EH (cell line): ENCODE data around the gene TMEM255B.

Source experiments
- DNase-seq: peaks from one replicate; pipeline ENCODE4 v3.0.0-alpha.2; 2015; ENCODE audit warnings: low read depth

Gene TMEM255B

DNA sequence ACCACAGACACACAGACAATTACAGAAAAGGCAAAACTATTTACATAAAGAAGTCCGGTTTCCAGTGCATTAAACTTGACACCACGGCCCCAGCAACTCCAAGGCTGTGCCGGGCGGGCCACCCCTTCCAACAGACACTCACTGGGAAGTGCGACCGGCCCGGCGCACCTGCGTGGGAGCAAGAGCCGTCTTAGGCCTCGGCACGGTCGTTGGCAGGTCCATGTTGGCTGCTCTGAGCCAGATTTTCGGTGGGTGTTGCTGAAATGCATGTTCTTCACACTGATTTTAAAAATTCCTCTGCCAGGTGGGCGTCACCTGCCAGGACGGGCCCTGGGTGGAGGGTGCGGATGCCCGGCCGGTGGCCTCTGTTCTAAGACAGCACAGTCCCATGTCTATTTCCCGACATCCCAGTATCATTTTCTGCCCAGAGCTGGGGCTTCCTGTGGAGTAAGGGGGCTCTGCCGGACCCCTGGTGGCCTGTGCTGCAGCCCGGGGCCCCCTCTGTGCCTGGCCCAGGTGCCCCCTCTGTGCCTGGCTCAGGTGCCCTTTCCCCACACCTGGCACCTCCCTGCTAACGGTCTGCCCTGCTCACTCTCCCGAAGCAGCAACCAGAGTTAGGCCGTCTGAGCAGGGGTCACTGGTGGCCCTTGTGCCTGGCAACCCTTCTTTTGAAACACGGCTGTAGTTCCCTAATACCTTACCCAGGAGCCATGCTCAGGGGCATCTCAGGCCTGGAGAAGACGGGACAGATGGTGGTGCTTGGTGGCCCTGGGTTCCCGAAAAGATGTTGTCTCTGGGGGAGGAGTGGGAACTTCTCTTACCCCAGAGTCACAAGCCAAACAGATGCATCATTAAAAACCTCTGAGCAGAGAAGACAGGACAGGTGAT, 9.2 kb downstream of the TMEM255B start:
- DNase-seq, result no peak

DNA sequence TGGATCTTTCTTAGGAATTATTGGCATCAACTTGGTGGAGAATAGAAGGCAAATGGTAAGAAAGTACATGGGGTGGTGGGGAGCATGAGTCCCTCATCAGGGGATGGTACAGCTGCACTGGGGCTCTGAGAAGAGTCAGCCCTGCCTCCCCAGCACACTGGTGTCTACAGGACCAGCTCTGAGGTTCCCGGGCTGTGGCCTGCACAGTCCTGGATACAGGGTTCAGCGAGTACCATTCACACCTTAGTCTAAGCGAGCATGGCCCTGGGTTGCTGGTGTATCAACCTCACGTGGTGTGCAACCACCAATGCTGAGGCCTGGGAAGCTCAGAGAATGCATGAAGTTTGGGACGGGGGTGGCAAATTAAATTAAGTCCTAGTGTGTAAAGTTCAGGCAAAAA, 10.1 kb downstream of the TMEM255B start:
- no peak for DNase-seq

DNA sequence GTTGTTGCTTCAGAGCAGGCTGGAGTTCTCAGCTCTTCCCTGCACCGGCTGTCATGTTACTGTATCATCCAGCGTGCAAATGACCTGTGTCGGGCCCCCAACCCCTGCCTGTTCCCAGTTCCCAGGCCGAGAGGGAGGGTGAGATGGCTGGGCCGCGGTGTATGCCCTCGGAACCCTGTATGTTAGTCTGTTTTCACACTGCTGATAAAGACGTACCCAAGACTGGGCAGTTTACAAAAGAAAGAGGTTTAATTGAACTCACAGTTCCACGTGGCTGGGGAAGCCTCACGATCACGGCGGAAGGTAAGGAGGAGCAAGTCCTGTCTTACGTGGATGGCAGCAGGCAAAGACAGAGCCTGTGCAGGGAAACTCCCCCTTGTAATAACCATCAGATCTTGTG, 10.9 kb downstream of the TMEM255B start:
- DNase-seq, result no peak

DNA sequence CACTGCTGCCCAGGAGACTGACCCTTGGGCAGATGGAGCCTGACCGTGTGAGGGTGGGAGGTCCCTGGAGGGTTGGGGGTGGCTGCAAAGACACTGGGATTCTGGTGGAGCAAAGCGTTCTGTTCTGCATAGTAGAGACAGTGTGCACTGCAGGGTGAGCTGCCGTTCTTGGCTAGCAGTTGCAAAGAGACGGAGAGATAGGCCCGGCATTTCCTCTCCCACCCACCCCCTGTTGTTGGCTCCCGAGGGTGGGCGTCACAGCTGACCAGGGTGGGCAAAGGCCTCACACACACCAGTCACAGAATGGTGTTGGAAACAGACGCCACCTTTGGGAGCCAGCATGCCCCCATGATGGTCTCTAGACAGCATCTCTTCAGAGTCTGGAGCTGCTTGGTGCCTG, 11.4 kb downstream of the TMEM255B start:
- DNase-seq, result no peak

DNA sequence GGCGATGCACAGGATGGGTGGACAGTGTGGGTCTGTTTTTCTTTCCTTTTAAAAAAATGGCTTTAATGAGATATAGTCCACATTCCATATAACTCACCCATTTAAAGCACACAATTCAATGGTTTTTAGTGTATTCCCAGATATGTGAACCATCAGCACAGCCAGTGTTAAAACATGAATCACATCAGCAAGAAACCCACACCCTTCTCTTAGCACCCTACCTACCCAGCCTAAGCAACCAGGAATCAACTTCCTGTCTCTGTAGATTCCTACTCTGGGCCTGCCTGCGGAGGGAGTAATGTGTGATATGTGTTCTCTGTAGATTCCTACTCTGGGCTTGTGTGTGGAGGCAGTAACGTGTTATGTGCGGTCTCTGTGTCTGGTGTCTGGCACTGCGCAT, 11.9 kb downstream of the TMEM255B start:
- DNase-seq, result no peak

DNA sequence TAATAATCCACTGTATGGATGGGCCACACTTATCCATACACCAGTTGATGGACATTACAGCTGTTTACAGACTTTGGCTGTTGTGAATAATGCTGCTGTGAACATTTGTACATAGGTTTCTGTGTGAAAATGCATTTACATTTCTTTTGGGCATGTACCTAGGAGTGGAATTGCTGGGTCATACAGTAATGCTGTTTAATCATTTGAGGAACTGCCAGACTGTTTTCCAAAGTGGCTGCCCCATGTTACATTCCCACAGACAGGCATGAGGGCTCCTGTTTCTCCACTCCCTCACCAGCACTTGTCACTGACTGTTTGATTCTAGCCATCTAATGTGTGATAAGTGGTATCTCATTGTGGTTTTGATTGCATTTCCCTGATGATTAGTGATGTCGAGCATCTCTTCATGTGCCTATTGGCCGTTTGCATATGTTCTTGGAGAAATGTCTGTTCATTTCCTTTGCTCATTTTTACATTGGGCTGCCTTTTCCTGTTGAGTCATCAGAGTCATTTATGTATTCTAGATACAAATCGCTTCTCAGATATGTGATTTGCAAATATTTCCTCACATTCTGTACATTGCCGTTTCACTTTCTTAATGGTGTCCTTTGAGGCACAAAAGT, 12.8 kb downstream of the TMEM255B start:
- peak; percentile 46 for DNase-seq

DNA sequence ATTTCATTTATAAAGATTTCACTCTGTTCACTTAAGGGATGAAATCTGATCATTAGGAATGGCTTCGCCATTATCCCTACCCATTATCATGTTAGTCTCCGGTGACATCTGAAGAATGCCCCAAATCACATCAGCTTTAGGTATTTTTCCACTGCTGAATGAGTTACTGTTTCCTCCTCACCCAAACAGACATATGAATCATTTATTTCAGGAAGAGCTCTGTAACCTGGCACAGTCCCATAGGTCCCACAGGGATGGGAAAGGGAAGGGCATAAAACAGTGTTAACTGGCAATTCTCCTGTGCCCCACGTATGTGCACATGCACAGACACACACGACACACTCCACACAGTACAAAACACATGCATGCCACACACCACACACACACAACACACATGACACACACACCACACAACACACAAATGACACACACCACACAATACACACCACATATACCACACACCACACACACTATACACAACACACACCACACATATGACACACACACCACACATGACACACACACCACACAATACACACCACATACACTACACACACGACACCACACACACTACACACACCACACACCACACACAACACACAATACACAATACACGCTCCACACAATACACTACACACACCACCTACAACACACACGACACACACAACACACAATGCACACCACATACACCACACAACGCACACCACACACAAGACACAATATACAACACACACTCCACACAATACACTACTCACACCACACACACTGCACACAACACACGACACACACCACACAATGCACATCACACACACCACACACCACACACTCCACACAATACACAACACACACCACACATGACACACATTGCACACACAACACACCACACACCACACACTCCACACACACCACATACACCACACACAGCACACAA, 15.4 kb downstream of the TMEM255B start:
- DNase-seq, result peak; percentile 51

DNA sequence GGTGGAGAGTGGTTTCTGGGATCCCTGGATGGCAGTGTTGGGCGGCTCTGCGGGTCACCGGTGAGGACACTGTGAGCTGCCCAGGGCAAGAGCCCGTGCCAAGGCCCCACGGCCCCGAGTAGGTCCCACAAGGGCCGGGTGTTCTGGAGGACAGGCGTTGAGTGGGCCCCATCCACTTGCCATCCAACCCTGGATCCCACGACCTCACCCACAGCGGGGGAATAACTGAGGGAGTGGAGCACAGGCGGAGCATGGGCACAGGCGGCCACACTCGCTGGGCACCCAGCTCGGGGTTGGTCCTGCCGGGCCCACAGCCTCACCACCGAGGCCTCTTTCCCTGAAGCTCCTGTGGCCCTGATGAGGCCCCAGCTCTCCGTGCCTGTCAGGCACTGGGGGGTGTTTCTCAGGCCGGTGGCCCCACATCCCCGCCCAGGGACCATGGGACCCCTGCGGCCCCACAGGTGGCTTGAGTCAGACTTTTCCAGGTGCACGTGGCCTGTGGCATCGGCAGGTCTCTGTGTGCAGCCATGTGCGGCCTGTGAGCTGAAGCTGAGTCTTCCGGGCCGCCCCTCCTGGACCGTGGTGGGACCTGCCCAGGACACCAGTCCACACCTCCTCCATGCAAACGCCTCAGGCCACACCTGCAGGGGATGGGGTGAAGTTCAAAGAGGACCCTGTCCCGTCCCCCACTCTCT, 16.6 kb downstream of the TMEM255B start:
- no peak for DNase-seq

DNA sequence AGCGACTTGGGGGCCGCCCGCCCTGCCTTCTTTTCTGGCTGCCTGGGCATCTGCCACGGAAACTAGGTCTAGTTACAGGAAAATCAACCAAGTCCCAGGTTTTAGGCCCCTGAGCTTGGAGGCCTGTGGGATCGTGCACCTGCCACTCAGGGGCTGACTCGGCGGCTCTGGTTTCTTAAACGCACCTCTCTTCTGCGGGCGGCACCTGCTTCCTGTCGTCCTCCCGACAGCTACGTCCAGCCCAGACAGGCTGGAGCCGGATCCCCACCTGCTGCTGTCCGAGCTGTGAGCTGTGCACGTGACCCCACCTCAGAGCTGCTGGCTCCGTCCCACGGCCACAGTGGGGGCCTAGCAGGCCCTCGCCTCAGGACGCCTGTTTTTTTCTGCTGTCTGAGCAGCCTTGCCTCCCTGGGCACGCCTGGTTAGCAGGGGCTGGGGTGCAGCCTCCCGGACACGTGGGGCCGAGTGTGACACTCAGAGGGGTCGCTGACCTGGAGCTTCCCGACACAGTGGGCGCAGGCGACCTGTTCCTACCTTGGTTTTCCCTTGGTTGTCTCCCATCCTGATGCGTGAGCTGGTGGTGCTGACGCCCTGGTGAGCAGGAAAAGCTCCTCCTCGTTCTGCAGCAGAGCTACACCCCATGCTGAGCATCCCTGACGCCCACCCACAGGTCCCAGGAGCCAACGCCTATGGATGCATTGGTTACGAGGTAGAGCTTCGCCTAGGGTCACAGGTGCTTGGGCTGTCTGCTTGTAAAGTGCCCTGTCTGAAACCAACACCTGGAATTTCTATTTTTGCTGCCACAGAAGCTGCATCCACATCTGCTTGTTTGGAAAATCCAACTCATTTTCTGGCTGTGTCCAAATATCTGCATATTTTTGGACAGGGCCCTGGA, 17.5 kb downstream of the TMEM255B start:
- DNase-seq, result no peak

DNA sequence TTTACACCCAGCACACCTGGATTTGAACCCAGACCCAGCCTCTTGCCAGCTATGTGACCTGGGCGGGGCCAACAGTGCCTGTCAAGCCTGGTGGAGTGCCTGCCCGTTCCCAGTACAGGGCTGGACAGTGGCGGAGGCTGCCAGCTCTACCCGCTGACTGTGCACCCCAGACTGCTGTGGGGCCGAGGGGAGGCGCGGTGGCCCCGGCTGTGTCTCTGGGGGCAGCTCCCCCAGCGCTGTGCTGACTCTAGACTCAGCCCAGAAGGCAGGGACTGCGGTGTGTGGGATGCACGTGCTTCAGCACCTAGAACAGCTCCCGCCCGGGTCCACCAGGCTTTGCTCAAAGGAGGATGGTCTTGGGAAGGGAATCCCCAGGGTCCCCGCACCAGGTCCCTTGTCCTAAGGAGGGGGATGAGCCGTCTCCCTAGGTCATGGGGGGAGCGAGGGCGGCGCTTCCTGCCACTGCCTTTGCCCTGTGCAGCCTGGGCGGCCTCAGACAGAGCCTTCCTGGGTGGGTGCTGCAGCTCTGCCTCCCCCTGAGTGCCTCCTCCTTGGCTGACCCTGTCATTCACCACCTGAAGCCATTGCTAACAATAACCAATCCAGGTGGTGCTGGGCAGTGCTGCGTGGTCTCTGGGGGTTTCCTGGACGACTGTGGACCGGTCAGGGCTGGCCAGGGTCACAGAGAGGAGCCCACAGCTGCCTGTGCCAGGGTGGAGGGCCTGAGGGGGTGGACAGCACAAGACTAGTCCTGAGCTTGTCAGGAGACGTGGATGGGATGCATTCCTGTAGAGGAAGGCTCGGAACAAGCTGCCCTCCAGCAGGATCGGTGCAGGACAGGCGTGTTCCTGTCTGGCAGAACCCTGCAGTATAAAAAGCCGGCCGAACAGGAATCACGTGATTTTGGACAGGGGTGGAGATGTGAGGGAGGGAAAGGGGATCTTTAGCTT, 18.6 kb downstream of the TMEM255B start:
- DNase-seq, result peak; percentile 48

DNA sequence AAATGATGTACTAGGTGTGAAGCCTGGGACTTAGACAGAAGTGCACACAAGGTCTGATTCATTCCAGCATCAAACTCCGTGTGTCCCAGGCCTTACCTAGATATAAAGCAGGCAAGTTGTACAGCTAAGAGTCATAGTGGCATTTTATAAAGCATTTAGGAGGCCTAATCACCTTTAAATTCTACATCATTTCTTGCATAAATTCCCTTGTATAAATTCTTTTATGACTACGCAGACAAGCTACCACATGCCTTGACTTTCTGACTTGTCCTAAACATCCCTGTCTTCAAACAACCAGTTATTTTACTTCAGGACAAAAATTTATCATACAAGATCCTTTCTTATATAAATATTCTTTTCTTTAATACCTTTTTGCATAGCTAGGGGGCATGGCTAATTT, 22.5 kb downstream of the TMEM255B start:
- DNase-seq, result no peak

DNA sequence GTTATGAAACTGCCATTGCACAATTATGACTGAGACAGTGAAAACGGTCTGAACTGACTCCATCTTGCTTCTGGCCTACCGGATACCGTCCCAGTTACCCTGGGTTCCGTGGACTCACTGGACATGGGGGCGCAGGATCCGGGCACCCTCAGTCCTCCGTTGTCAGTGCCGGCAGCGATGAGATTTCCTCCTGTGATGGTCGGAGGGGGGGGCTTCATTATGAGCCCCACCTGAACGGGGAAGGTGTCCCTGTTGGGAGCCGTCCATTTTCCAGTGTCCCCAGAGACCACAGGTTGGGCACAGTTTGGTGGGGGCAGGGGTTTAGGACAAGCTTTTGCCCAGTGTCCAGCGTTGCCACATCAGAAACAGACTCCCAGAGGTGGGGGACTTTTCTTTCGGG, 23.4 kb downstream of the TMEM255B start:
- no peak for DNase-seq

DNA sequence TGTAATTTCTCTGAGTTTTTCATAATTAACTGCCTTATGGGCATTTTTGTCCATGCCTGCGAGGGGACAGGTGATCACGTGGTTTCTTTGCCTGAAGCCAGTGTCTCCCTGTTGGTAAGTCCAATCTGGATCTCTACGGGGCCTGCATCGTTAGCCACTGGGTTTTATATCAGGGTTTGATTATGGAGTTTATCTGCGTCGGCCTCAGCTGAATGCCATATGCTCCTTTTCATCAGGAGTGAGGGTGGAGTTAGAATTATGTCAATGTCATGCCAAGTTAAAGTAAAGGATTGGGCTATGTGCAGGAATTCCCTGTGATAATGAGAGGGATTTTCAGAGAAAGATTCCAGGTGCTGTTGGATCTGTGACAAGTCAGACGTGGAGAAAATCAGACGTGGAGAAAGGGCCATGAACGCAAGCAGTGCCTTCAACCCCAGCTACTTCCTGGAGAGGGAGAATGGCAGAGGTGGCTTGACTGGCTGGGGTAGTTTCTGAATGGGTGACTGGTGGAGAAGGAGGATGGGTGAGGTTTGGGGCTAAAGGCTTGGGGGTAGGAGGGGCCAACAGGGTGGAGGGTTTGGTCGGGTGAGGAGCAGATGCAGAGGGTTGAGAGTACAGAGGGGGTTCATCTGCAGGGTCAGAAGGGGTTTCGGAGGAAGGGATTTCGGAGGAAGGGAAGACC, 24.3 kb downstream of the TMEM255B start:
- DNase-seq, result no peak

DNA sequence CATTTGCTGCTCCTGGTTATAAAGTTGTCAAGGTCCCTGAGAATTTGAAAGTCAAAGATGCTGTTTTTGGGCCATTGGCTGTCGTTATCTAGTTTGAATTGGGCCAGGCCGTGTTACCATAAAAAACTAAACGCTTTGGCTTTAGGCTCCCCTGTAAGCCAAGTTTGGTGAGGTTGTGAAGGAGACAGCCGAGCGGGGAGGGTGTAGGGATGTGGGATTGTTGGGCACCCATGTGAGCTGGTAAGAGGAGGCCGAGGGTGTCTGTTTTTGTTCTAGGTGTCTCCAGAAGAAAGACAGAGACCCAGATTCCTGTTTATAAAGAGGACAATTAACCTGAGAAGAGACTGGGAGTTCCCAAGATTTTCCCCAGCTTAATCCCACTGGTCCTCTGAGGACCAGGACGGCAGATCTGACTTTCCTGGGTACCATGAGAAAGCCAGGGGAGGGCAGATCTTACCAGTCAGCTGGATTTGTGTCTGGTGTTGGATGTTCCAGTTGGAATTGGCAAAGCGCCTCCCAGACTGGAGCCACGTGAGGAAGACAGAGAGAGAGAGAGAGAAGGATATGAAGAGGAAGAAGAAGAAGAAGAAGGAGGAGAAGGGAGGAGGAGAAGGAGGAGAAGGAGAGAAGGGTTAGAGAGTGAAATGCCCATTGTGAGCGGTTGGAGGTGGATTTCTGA, 25.1 kb downstream of the TMEM255B start:
- DNase-seq, result no peak

DNA sequence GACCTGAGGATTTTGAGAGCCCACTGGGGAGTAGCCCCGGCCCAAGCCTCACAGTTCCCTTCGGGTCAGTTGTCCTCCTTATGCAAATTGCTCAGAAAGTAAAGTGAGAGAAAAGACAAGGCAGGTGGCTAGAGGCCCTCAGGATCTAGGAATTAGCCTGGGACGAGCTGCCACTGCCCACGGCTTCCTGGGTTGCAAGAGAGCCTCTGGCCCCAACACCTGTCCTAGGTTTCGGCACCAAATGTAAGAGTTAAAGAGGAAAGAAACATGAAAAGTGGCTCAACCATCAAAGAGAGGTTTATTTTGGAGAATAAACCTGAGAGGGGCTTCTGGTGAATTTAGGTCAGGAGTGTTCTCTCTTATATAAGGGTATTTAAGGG, 25.6 kb downstream of the TMEM255B start:
- no peak for DNase-seq

DNA sequence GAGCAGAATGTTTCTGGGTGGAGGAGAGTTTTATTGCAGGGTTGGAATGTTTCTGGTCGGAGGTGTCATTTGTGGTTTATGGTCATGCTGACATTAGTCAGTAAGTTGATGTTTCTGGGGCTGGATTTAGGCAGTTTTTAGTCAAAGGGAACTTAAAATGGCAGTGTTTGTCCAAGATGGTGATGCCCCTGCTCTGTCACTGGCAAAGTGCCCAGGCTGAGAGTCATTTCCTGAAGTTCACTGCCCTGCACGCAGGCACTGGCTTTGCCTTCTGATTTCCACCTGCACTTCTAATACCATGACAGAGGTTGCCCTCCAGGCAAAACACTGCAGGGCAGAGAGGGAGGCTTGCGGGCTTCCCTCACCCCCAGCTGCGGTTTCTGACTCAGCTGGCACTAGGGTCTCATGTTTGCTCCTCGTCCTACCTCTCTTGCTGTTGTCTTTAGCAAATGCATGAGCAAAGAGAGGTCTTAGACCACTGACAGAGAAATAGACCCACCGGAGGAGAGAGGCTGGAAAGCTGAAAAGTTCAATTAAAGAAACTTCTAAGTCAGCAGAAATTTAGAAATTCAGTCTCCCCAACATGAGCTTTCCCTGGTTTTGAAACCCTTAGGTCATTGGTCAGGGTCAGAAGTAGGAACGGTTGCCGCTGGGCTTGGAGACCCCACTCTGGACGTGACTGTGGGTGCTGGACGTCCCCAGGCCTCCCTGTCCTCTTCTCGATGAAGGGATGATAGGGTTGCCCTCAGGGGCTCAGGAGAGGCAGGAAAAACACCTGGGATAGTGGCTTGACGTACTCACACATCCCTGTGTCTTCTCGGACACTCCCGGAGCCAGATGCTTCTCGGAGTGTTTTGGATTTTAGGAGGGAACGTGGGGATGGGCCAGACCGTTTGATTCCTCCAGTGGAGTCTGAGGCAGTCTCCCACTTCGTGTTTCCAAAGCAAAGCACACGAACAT, 26.3 kb downstream of the TMEM255B start:
- DNase-seq, result peak; percentile 91

DNA sequence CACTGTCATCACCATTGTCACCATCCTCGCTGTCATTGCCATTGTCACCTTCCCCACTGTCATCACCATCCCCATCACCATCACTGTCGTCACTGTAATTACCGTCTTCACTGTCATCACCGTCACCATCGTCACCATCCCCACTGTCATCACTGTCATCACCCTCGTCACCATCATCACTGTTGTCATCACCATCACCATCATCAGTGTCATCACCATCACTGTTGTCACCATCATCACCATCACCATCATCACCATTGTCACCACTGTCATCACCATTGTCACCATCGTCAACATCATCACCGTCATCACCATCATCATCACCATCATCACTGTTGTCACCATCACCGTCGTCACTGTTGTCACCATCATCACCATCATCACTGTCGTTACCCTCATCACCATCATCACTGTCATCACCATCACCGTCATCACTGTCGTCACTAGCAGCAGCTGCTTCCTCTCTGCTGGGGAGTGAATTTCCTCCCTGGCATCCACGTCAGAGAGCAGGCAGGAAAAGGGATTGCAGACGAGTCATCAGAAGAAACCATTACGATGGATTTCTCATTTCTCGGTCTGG, 27.3 kb downstream of the TMEM255B start:
- DNase-seq, result peak; percentile 73
